H1 (cell line): ENCODE data around the gene STAG1. TPM values are rescaled to one million over a fixed set of nuclear protein-coding genes. Genes with fewer than 3 reads are reported as not detected.

ENCODE experiments used
- CTCF ChIA-PET: fragments of 300-600 bp; sonication (Branson Sonifier 250); formaldehyde crosslinking; loops from one replicate; lab custom pipeline; 2021; ENCODE audit not compliant: partially characterized antibody; lab: Charles Lee
- POLR2A ChIA-PET: fragments of 300-600 bp; sonication (Branson Sonifier 250); formaldehyde crosslinking; loops from one replicate; lab custom pipeline; 2021; ENCODE audit warnings: inconsistent platforms; ENCODE audit not compliant: partially characterized antibody; lab: Charles Lee
- DNase-seq, 2 experiments: peaks; one replicate each; pipeline versions ENCODE4 v3.0.0 to v3.0.0-alpha.2; 2010 to 2022; ENCODE audit warnings: low spot score in 2 of 2, low read depth in 1 of 2, mixed read lengths in 1 of 2
- FAIRE-seq: peaks from 2 replicates; lab custom pipeline; 2011; peaks lifted over from hg19 to GRCh38; lab: Jason Lieb, UNC
- H2AFZ ChIP-seq: 2 replicates; pipeline ENCODE4 v1.8.1; 2012; ENCODE audit warnings: low read length, inconsistent platforms
- H2AK5ac ChIP-seq: 2 replicates; pipeline ENCODE4 v1.6.1; 2013; ENCODE audit warnings: low read depth, low read length
- H2BK120ac ChIP-seq: replicated peaks from 2 replicates; pipeline ENCODE3; 2013; ENCODE audit warnings: low read depth, low read length, inconsistent platforms
- H2BK12ac ChIP-seq: 2 replicates; pipeline ENCODE4 v1.6.1; 2013; ENCODE audit warnings: low read depth, low read length
- H2BK15ac ChIP-seq: 2 replicates; pipeline ENCODE4 v1.6.1; 2013; ENCODE audit warnings: low read length
- H2BK20ac ChIP-seq: 2 replicates; pipeline ENCODE4 v1.6.1; 2013; ENCODE audit warnings: low read length
- H2BK5ac ChIP-seq: 2 replicates; pipeline ENCODE4 v1.6.1; 2013; ENCODE audit warnings: low read depth, low read length
- H3K14ac ChIP-seq: 2 replicates; pipeline ENCODE4 v1.6.1; 2013; ENCODE audit warnings: inconsistent platforms; ENCODE audit not compliant: insufficient read length
- H3K18ac ChIP-seq: 2 replicates; pipeline ENCODE4 v1.6.1; 2013; ENCODE audit warnings: low read length; ENCODE audit errors: extremely low read depth
- H3K23ac ChIP-seq: 2 replicates; pipeline ENCODE4 v1.6.1; 2013; ENCODE audit warnings: inconsistent platforms; ENCODE audit not compliant: insufficient read length
- H3K23me2 ChIP-seq: 2 replicates; pipeline ENCODE4 v1.6.1; 2013; ENCODE audit warnings: low read depth, low read length
- H3K27ac ChIP-seq: 2 replicates; pipeline ENCODE4 v1.6.1; 2011; ENCODE audit warnings: low read depth, low read length, inconsistent platforms
- H3K27me3 ChIP-seq, 4 experiments: replicated peaks in 1 of 4; 1 replicate in 1 of 4; 2 replicates in 3 of 4; pipeline versions ENCODE4 v1.6.1 to v1.8.1; 2011 to 2013; ENCODE audit warnings: low read length in 3 of 4, mild to moderate bottlenecking in 3 of 4, inconsistent platforms in 2 of 4, mixed read lengths in 2 of 4, moderate library complexity in 1 of 4; ENCODE audit not compliant: control insufficient read depth in 3 of 4, insufficient read depth in 3 of 4; ENCODE audit errors: extremely low read depth in 1 of 4
- H3K36me3 ChIP-seq, 4 experiments: 2 replicates each; pipeline versions ENCODE4 v1.6.1 to v1.8.1; 2011 to 2013; ENCODE audit warnings: mild to moderate bottlenecking in 4 of 4, low read length in 3 of 4, moderate library complexity in 2 of 4, control low read depth in 1 of 4, inconsistent platforms in 1 of 4; ENCODE audit not compliant: insufficient read depth in 4 of 4, control insufficient read depth in 2 of 4
- H3K4ac ChIP-seq: replicated peaks from 2 replicates; pipeline ENCODE3; 2013; ENCODE audit warnings: low read length, low read depth, mixed read lengths, inconsistent platforms; ENCODE audit not compliant: insufficient read length
- H3K4me1 ChIP-seq, 4 experiments: replicated peaks in 1 of 4; 1 replicate in 1 of 4; 2 replicates in 3 of 4; pipeline versions ENCODE4 v1.6.1 to v1.8.1; 2011 to 2013; ENCODE audit warnings: low read length in 3 of 4, inconsistent platforms in 2 of 4, mixed read lengths in 1 of 4; ENCODE audit not compliant: insufficient read depth in 4 of 4, control insufficient read depth in 3 of 4
- H3K4me2 ChIP-seq, 2 experiments: 2 replicates each; pipeline versions ENCODE4 v1.6.1 to v1.8.1; 2011 to 2013; ENCODE audit warnings: low read depth in 2 of 2, low read length in 2 of 2, control low read depth in 1 of 2, inconsistent platforms in 1 of 2, mild to moderate bottlenecking in 1 of 2; ENCODE audit not compliant: insufficient read depth in 1 of 2
- H3K4me3 ChIP-seq, 4 experiments: fragments of 200-600, 300-600 bp in 1 of 4; sonication (generic), shearing (Covaris generic), sonication (Bioruptor Twin) in 1 of 4; 2 replicates each; pipeline versions ENCODE4 v1.5.1 to v1.8.1; 2011 to 2016; ENCODE audit warnings: low read length in 4 of 4, low read depth in 3 of 4, control low read depth in 2 of 4, inconsistent platforms in 2 of 4, mild to moderate bottlenecking in 2 of 4, mixed read lengths in 1 of 4, moderate library complexity in 1 of 4; ENCODE audit not compliant: insufficient read depth in 2 of 4; ENCODE audit errors: extremely low read depth in 1 of 4
- H3K56ac ChIP-seq: replicated peaks from 2 replicates; pipeline ENCODE3; 2013; ENCODE audit warnings: low read depth, mild to moderate bottlenecking, mixed read lengths, low read length, inconsistent platforms; ENCODE audit not compliant: insufficient read length
- H3K79me1 ChIP-seq: 2 replicates; pipeline ENCODE4 v1.6.1; 2013; ENCODE audit warnings: low read depth, low read length, control low read depth
- H3K79me2 ChIP-seq, 2 experiments: 2 replicates each; pipeline versions ENCODE4 v1.6.1 to v1.8.1; 2012 to 2013; ENCODE audit warnings: low read length in 2 of 2, mild to moderate bottlenecking in 2 of 2, inconsistent platforms in 1 of 2; ENCODE audit not compliant: insufficient read depth in 2 of 2, control insufficient read depth in 1 of 2
- H3K9ac ChIP-seq, 4 experiments: replicated peaks in 1 of 4; 1 replicate in 1 of 4; 2 replicates in 3 of 4; pipeline versions ENCODE4 v1.6.1 to v1.8.1; 2011 to 2013; ENCODE audit warnings: low read depth in 3 of 4, low read length in 3 of 4, control low read depth in 2 of 4, mild to moderate bottlenecking in 2 of 4, moderate library complexity in 2 of 4, inconsistent platforms in 1 of 4; ENCODE audit errors: extremely low read depth in 1 of 4
- H3K9me3 ChIP-seq, 2 experiments: 2 replicates each; pipeline versions ENCODE4 v1.6.1 to v1.8.1; 2012 to 2013; ENCODE audit warnings: mild to moderate bottlenecking in 2 of 2, moderate library complexity in 2 of 2, control low read depth in 1 of 2, inconsistent platforms in 1 of 2, low read depth in 1 of 2, low read length in 1 of 2, mixed read lengths in 1 of 2; ENCODE audit not compliant: insufficient read depth in 2 of 2
- H4K20me1 ChIP-seq, 2 experiments: replicated peaks in 1 of 2; 2 replicates each; pipeline versions ENCODE3 to v1.8.1; 2011 to 2013; ENCODE audit warnings: inconsistent platforms in 2 of 2, low read length in 2 of 2, mild to moderate bottlenecking in 1 of 2; ENCODE audit not compliant: insufficient read depth in 2 of 2, control insufficient read depth in 1 of 2
- H4K5ac ChIP-seq: 2 replicates; pipeline ENCODE4 v1.6.1; 2013; ENCODE audit warnings: low read length, low read depth, mixed read lengths, inconsistent platforms; ENCODE audit not compliant: insufficient read length
- H4K8ac ChIP-seq: 2 replicates; pipeline ENCODE4 v1.8.0; 2013; ENCODE audit warnings: mild to moderate bottlenecking, moderate library complexity, low read length, inconsistent platforms; ENCODE audit not compliant: insufficient read depth; ENCODE audit errors: extremely low read depth
- H4K91ac ChIP-seq: replicated peaks from 2 replicates; pipeline ENCODE3; 2013; ENCODE audit warnings: low read length, mixed read lengths, inconsistent platforms; ENCODE audit not compliant: insufficient read length
- ASH2L ChIP-seq: fragments of 200-600, 300-600 bp; sonication (generic); IDR thresholded peaks from one replicate; pipeline ENCODE4 v1.7.1; 2017; ENCODE audit warnings: low read length
- ATF3 ChIP-seq: IDR thresholded peaks from 2 replicates; pipeline ENCODE4 v1.6.1; 2011; ENCODE audit warnings: low read depth, mild to moderate bottlenecking, low read length; ENCODE audit not compliant: insufficient read depth
- CHD1 ChIP-seq: IDR thresholded peaks from 2 replicates; pipeline ENCODE4 v1.6.1; 2012; ENCODE audit warnings: low read depth, low read length, improper control_type of control experiment
- E2F6 ChIP-seq: IDR thresholded peaks from 2 replicates; pipeline ENCODE4 v1.6.1; 2012; ENCODE audit warnings: inconsistent platforms
- EZH2 ChIP-seq: fragments of 200-600 bp; sonication (generic); IDR thresholded peaks from 2 replicates; pipeline ENCODE4 v1.7.1; 2012; ENCODE audit warnings: low read depth, mild to moderate bottlenecking, moderate library complexity, low read length, inconsistent platforms; ENCODE audit not compliant: severe bottlenecking
- KDM1A ChIP-seq: fragments of 200-600, 300-600 bp; sonication (generic); IDR thresholded peaks from 2 replicates; pipeline ENCODE4 v1.7.1; 2016; ENCODE audit warnings: mild to moderate bottlenecking, low read length, borderline replicate concordance
- KDM4A ChIP-seq: IDR thresholded peaks from one replicate; pipeline ENCODE4 v1.7.1; 2012; ENCODE audit warnings: low read depth, mild to moderate bottlenecking, moderate library complexity, low read length, inconsistent platforms; ENCODE audit not compliant: severe bottlenecking
- NRF1 ChIP-seq: IDR thresholded peaks from 2 replicates; pipeline ENCODE4 v1.6.1; 2011; ENCODE audit warnings: mild to moderate bottlenecking, low read depth, low read length, improper control_type of control experiment
- RNF2 ChIP-seq: fragments of 200-900, 300-1000 bp; sonication (generic); IDR thresholded peaks from 2 replicates; pipeline ENCODE4 v1.7.1; 2016; ENCODE audit warnings: borderline replicate concordance, low read depth, mild to moderate bottlenecking, antibody characterized with exemption, low read length; ENCODE audit not compliant: poor library complexity, severe bottlenecking; ENCODE audit errors: missing control alignments
- RXRA ChIP-seq: IDR thresholded peaks from 2 replicates; pipeline ENCODE4 v1.6.1; 2011; ENCODE audit warnings: low read depth, mild to moderate bottlenecking, low read length, moderate library complexity; ENCODE audit not compliant: insufficient read depth
- SIRT6 ChIP-seq: IDR thresholded peaks from one replicate; pipeline ENCODE4 v1.7.1; 2012; ENCODE audit warnings: low read length, inconsistent platforms
- SIX5 ChIP-seq: IDR thresholded peaks from 2 replicates; pipeline ENCODE4 v1.6.1; 2011; ENCODE audit warnings: mild to moderate bottlenecking, low read depth, low read length
- SP1 ChIP-seq: IDR thresholded peaks from 2 replicates; pipeline ENCODE4 v1.6.1; 2011; ENCODE audit warnings: low read depth, low read length
- TBP ChIP-seq: IDR thresholded peaks from 2 replicates; pipeline ENCODE4 v1.6.1; 2011; ENCODE audit warnings: low read depth, low read length, improper control_type of control experiment
- WGBS, 2 experiments: shearing (Covaris generic) in 1 of 2; methylation state at CpG; one replicate each; pipeline versions ENCODE4 v1.1.6 to v1.1.7; 2013 to 2015; ENCODE audit warnings: low lambda C conversion rate in 2 of 2, mixed read lengths in 2 of 2, inconsistent platforms in 1 of 2, low coverage in 1 of 2, missing lambda C conversion rate in 1 of 2; ENCODE audit not compliant: insufficient replicate concordance in 2 of 2, insufficient coverage in 1 of 2, insufficient read length in 1 of 2; ENCODE audit errors: extremely low coverage in 1 of 2, missing lambda C conversion rate in 1 of 2; 5-methylcytosine and 5-hydroxymethylcytosine counted together
- polyA plus RNA-seq, 7 experiments: library from polyadenylated mRNA; depleted of rRNA in 3 of 7; stranded (reverse) in 5 of 7; unstranded in 2 of 7; fragments of >200 nt in 5 of 7; fragments of 200-250 nt in 2 of 7; gene quantifications; 1 replicate in 5 of 7; 2 replicates in 1 of 7; 4 replicates in 1 of 7; pipeline versions ENCODE4 v1.2.1 to v1.2.3, GENCODE V29; 2011 to 2013; ENCODE audit warnings: missing spikeins in 2 of 7, mixed read lengths in 2 of 7
- total RNA-seq: library from RNA; stranded (reverse); fragmentation: NEBNext Ultra II Directional; extraction: Animal tissue kit (Norgen Biotek cat#: 25700); gene quantifications from 2 replicates; pipeline ENCODE4 v1.2.1, GENCODE V29; 2021

Gene STAG1
- total and polyA plus RNA-seq, 2 of the 8 experiments (the other 6 are each of a cell fraction or from before 2014, with no cell fraction given) = 4.6 to 23.4 TPM

GRCh38 chr3:136505676-136506075 lies 246.5 kb downstream of the STAG1 start:
- POLR2A ChIA-PET = no interaction called here
- H3K9me3 ChIP-seq = no peaks in the 10 kb centered on the region
- H4K20me1 ChIP-seq = no peaks in the 10 kb centered on the region
- CTCF ChIA-PET = no interaction called here
- H2AK5ac ChIP-seq = no peak overlapping the region
- no peak overlapping the region for H3K4me3 ChIP-seq
- H2BK12ac ChIP-seq = no peak overlapping the region
- no peak overlapping the region for H3K14ac ChIP-seq
- H3K18ac ChIP-seq = no peak overlapping the region
- no peak for FAIRE-seq
- no peaks in the 10 kb centered on the region for H3K23me2 ChIP-seq
- no peak overlapping the region for H2BK120ac ChIP-seq
- H3K79me1 ChIP-seq = no peaks in the 10 kb centered on the region
- no peak overlapping the region for H4K8ac ChIP-seq
- no peak overlapping the region for H2BK15ac ChIP-seq
- H4K5ac ChIP-seq = no peak overlapping the region
- H3K4me2 ChIP-seq = no peak overlapping the region
- WGBS, 2 experiments = 84% methylated on average over 1 of the region's 1 CpG; no CpG with 5 or more reads in 1 of the 2 experiments
- H2AFZ ChIP-seq = no peak overlapping the region
- H2BK5ac ChIP-seq = no peak overlapping the region
- H3K23ac ChIP-seq = no peak overlapping the region
- no peak overlapping the region for H2BK20ac ChIP-seq
- H3K79me2 ChIP-seq = no peaks in the 10 kb centered on the region
- no peak overlapping the region for H3K27ac ChIP-seq
- H3K36me3 ChIP-seq = 0 out of 8 replicates have a peak, but pooled peaks cover 0 to 2% (median 0%) of the 10 kb centered on the region in 4 experiments
- no peak overlapping the region for H3K56ac ChIP-seq
- no peak overlapping the region for H3K4ac ChIP-seq
- no peak overlapping the region for H3K9ac ChIP-seq
- H4K91ac ChIP-seq = no peak overlapping the region
- DNase-seq = no peak
- no peaks in the 10 kb centered on the region for H3K27me3 ChIP-seq
- no peaks in the 10 kb centered on the region for H3K4me1 ChIP-seq
- TF ChIP-seq EZH2 (no peak), RXRA (no peak), RNF2 (no peak), ASH2L (no peak), ATF3 (no peak), E2F6 (no peak), KDM4A (no peak), TBP (no peak), CHD1 (no peak), SP1 (no peak), KDM1A (no peak), NRF1 (no peak), SIRT6 (no peak), SIX5 (no peak)
